Endothelial cell of umbilical vein (primary cell): ENCODE data around the gene UROC1. TPM values are rescaled to one million over a fixed set of nuclear protein-coding genes. Genes with fewer than 3 reads are reported as not detected.

Experiments
- BruUV-seq: library from RNA; stranded (reverse); fragments of 400-500 nt; replicated peaks from 2 replicates; lab custom pipeline; 2021; lab: Mats Ljungman, UMichigan
- CTCF ChIA-PET: fragments of 300-600, 350-600 bp; sonication (Branson Sonifier 250); formaldehyde crosslinking; loops from one replicate; lab custom pipeline; 2021; ENCODE audit warnings: antibody characterized with exemption, inconsistent platforms; lab: Charles Lee
- POLR2A ChIA-PET: fragments of 300-600, 350-600 bp; sonication (Branson Sonifier 250); formaldehyde crosslinking; loops from one replicate; lab custom pipeline; 2021; ENCODE audit warnings: antibody characterized with exemption, inconsistent platforms; lab: Charles Lee
- DNase-seq: peaks from one replicate; pipeline ENCODE4 v3.0.0-alpha.2; 2011; ENCODE audit warnings: low read depth, low spot score
- FAIRE-seq: peaks from 2 replicates; lab custom pipeline; 2011; peaks lifted over from hg19 to GRCh38; lab: Jason Lieb, UNC
- H2AFZ ChIP-seq: 2 replicates; pipeline ENCODE4 v1.6.0; 2012; ENCODE audit warnings: low read depth, low read length, control low read depth, inconsistent platforms
- H3K27ac ChIP-seq: 2 replicates; pipeline ENCODE4 v1.5.1; 2011; ENCODE audit warnings: low read depth, mild to moderate bottlenecking, control low read depth, low read length, moderate library complexity; ENCODE audit not compliant: insufficient read depth
- H3K27me3 ChIP-seq, 2 experiments: 2 replicates each; pipeline versions ENCODE4 v1.6.0 to v1.6.1; 2011; ENCODE audit warnings: low read length in 2 of 2, mixed read lengths in 1 of 2; ENCODE audit not compliant: control insufficient read depth in 2 of 2, insufficient read depth in 2 of 2
- H3K36me3 ChIP-seq, 2 experiments: 2 replicates in 1 of 2; 3 replicates in 1 of 2; pipeline ENCODE4 v1.5.1; 2011; ENCODE audit warnings: low read length in 2 of 2, mild to moderate bottlenecking in 1 of 2, moderate library complexity in 1 of 2; ENCODE audit not compliant: control insufficient read depth in 2 of 2, insufficient read depth in 2 of 2; ENCODE audit errors: extremely low read depth in 1 of 2
- H3K4me1 ChIP-seq: 3 replicates; pipeline ENCODE4 v1.5.1; 2011; ENCODE audit warnings: mild to moderate bottlenecking, low read length; ENCODE audit not compliant: control insufficient read depth, insufficient read depth; ENCODE audit errors: extremely low read depth
- H3K4me2 ChIP-seq: 2 replicates; pipeline ENCODE4 v1.6.1; 2011; ENCODE audit warnings: low read length, control low read depth, mixed read lengths; ENCODE audit not compliant: insufficient read depth
- H3K4me3 ChIP-seq, 3 experiments: fragments of 200-600 bp in 1 of 3; sonication (generic), shearing (Covaris generic) in 1 of 3; replicated peaks in 1 of 3; 2 replicates each; pipeline ENCODE4 v1.5.1; 2011 to 2016; ENCODE audit warnings: control low read depth in 3 of 3, low read length in 3 of 3, mild to moderate bottlenecking in 2 of 3, inconsistent platforms in 1 of 3, low read depth in 1 of 3, moderate library complexity in 1 of 3; ENCODE audit not compliant: insufficient read depth in 1 of 3
- H3K79me2 ChIP-seq: 2 replicates; pipeline ENCODE4 v1.6.0; 2012; ENCODE audit warnings: low read length, inconsistent platforms; ENCODE audit not compliant: control insufficient read depth, insufficient read depth
- H3K9ac ChIP-seq: replicated peaks from 2 replicates; pipeline ENCODE3; 2011; ENCODE audit warnings: low read length, control low read depth; ENCODE audit not compliant: insufficient read depth; ENCODE audit errors: extremely low read depth
- H3K9me1 ChIP-seq: replicated peaks from 3 replicates; pipeline ENCODE4 v1.6.0; 2011; ENCODE audit warnings: mild to moderate bottlenecking, low read length; ENCODE audit not compliant: control insufficient read depth, insufficient read depth; ENCODE audit errors: extremely low read depth
- H3K9me3 ChIP-seq: replicated peaks from 2 replicates; pipeline ENCODE4 v1.5.1; 2012; ENCODE audit warnings: low read length, inconsistent platforms; ENCODE audit not compliant: control insufficient read depth, insufficient read depth
- H4K20me1 ChIP-seq: replicated peaks from 2 replicates; pipeline ENCODE3; 2011; ENCODE audit warnings: mild to moderate bottlenecking, low read length; ENCODE audit not compliant: control insufficient read depth, insufficient read depth; ENCODE audit errors: extremely low read depth
- CTCF ChIP-seq, 2 donors: IDR thresholded peaks; 1 replicate in 1 of 2; 2 replicates in 1 of 2; pipeline ENCODE4 v1.5.1; 2011; ENCODE audit warnings: low read length in 2 of 2, mild to moderate bottlenecking in 2 of 2, moderate library complexity in 2 of 2, control low read depth in 1 of 2, inconsistent platforms in 1 of 2, low read depth in 1 of 2; ENCODE audit not compliant: insufficient read depth in 1 of 2; ENCODE audit errors: extremely low read depth in 1 of 2
- EZH2 ChIP-seq: IDR thresholded peaks from 2 replicates; pipeline ENCODE4 v1.6.1; 2012; ENCODE audit warnings: borderline replicate concordance, low read depth, mild to moderate bottlenecking, moderate library complexity, low read length, inconsistent platforms; ENCODE audit not compliant: severe bottlenecking
- FOS ChIP-seq: IDR thresholded peaks from 2 replicates; pipeline ENCODE4 v1.6.1; 2011; ENCODE audit warnings: mild to moderate bottlenecking, low read length, moderate library complexity, borderline replicate concordance; ENCODE audit not compliant: insufficient read depth
- GATA2 ChIP-seq: IDR thresholded peaks from 2 replicates; pipeline ENCODE4 v1.7.0; 2011; ENCODE audit warnings: low read depth, mild to moderate bottlenecking, moderate library complexity, mixed read lengths, low read length; ENCODE audit not compliant: insufficient read length, insufficient read depth
- JUN ChIP-seq: IDR thresholded peaks from 2 replicates; pipeline ENCODE4 v1.6.1; 2011; ENCODE audit warnings: borderline replicate concordance, low read depth; ENCODE audit not compliant: insufficient read length, insufficient read depth
- MAX ChIP-seq: IDR thresholded peaks from 2 replicates; pipeline ENCODE4 v1.6.1; 2011; ENCODE audit not compliant: insufficient read depth, insufficient read length
- MYC ChIP-seq: IDR thresholded peaks from one replicate; pipeline ENCODE4 v1.6.1; 2011; ENCODE audit warnings: mild to moderate bottlenecking, low read depth, low read length
- POLR2A ChIP-seq: IDR thresholded peaks from 2 replicates; pipeline ENCODE4 v1.6.1; 2012; ENCODE audit warnings: low read depth, mild to moderate bottlenecking, control low read depth, low read length
- POLR2AphosphoS5 ChIP-seq: IDR thresholded peaks from 2 replicates; pipeline ENCODE4 v1.6.1; 2012; ENCODE audit warnings: low read depth, mild to moderate bottlenecking, control low read depth, low read length, moderate library complexity; ENCODE audit not compliant: insufficient read depth
- dilution Hi-C: fragments of 300-500 bp; cut with MboI; formaldehyde crosslinking; loops from one replicate; pipeline ENCODE4 v1.15.0; 2019; ENCODE audit warnings: low sequenced_read_pairs; ENCODE audit not compliant: extremely low pct_ligation_motif_present
- intact Hi-C: fragments of 100-400 bp; cut with micrococcal nuclease; formaldehyde crosslinking; loops from one replicate; pipeline ENCODE4 v1.10.0; 2022
- polyA plus RNA-seq, 4 experiments: library from polyadenylated mRNA; depleted of rRNA in 3 of 4; stranded (reverse) in 3 of 4; unstranded in 1 of 4; fragments of >200 nt; gene quantifications; 2 replicates each; pipeline versions ENCODE4 v1.2.1 to v1.2.3, GENCODE V29; 2011 to 2012; ENCODE audit warnings: missing spikeins in 1 of 4
- total RNA-seq: library from RNA; stranded (reverse); gene quantifications from 2 replicates; pipeline ENCODE4 v1.2.3, GENCODE V29; 2021

UROC1 gene
- total and polyA plus RNA-seq, 2 donors (not counting 3 experiments of a cell fraction or from before 2014, with no cell fraction given), result not detected

GRCh38 chr3:126538316-126538715 is 20.7 kb upstream of the UROC1 start:
- H3K4me2 ChIP-seq, result no peak overlapping the region
- no peak for DNase-seq
- no peak overlapping the region for H3K4me3 ChIP-seq
- intact Hi-C loops, result no loop called here
- ChIA-PET CTCF (interaction anchor here (0.8 to 1.2 kb wide), 2 partner anchors 12 to 16 kb away, joined by 3 read pairs; no protein-coding TSS in a partner anchor), POLR2A (no interaction called here)
- no peaks in the 10 kb centered on the region for H3K9me3 ChIP-seq
- no peak overlapping the region for H3K9ac ChIP-seq
- no peaks in the 10 kb centered on the region for H3K79me2 ChIP-seq
- no peak overlapping the region for H3K27ac ChIP-seq
- no peak for TF ChIP-seq EZH2
- no peak for TF ChIP-seq FOS
- no peak for TF ChIP-seq CTCF (IDR thresholded peaks at IDR 0.05; ENCODE audit: extremely low read depth in 1 of 2, insufficient read depth in 1 of 2, low read depth in 1 of 2, low read length in 2 of 2)
- no peak for TF ChIP-seq MYC
- no peak for TF ChIP-seq GATA2
- no peak for TF ChIP-seq POLR2A
- no TSS peak for BruUV-seq
- dilution Hi-C loops, result no loop called here
- no peak overlapping the region for H2AFZ ChIP-seq
- H3K27me3 ChIP-seq, result peaks cover 0 to 4% of the 10 kb centered on the region in 2 experiments
- no peaks in the 10 kb centered on the region for H4K20me1 ChIP-seq
- H3K36me3 ChIP-seq, result no peaks in the 10 kb centered on the region
- FAIRE-seq, result no peak
- H3K4me1 ChIP-seq, result peaks cover 3% of the 10 kb centered on the region
- no peaks in the 10 kb centered on the region for H3K9me1 ChIP-seq

- Histone ChIP-seq H3K9ac (no peak overlapping the region), H3K27me3 (peaks cover 0 to 7% of the 10 kb centered on the region in 2 experiments), H3K4me1 (peaks cover 3% of the 10 kb centered on the region), H3K36me3 (no peaks in the 10 kb centered on the region), H3K27ac (no peak overlapping the region), H2AFZ (no peak overlapping the region), H3K9me1 (no peaks in the 10 kb centered on the region), H3K79me2 (no peaks in the 10 kb centered on the region), H3K9me3 (no peaks in the 10 kb centered on the region), H3K4me2 (no peak overlapping the region), H4K20me1 (no peaks in the 10 kb centered on the region), H3K4me3 (no peak overlapping the region)
- intact Hi-C loops (no loop called here), dilution Hi-C loops (no loop called here)
- no peak for DNase-seq
- no TSS peak for BruUV-seq
- ChIA-PET POLR2A (no interaction called here), CTCF (interaction anchor here (1.2 kb wide), 1 partner anchor 11 kb away, joined by 3 read pairs; no protein-coding TSS in a partner anchor)
- no peak for FAIRE-seq
- TF ChIP-seq CTCF (IDR thresholded peaks at IDR 0.05; ENCODE audit: extremely low read depth in 1 of 2, insufficient read depth in 1 of 2, low read depth in 1 of 2, low read length in 2 of 2), result no peak
- TF ChIP-seq GATA2, result no peak
- TF ChIP-seq MYC, result no peak
- no peak for TF ChIP-seq POLR2A
- no peak for TF ChIP-seq MAX
- TF ChIP-seq JUN, result no peak
- TF ChIP-seq POLR2AphosphoS5, result no peak
- no peak for TF ChIP-seq FOS
- no peak for TF ChIP-seq EZH2
Observed at GRCh38 chr3:126537730-126538281, 20.2 kb upstream of the UROC1 start.
